Gastrocnemius medialis (tissue), 4 donors: ENCODE data around the gene LTBP1. TPM values are rescaled to one million over a fixed set of nuclear protein-coding genes. Genes with fewer than 3 reads are reported as not detected.

Source experiments
- ATAC-seq, 2 donors: fragments of 150-250 bp; one replicate each; pipeline ENCODE4 v1.9.1; 2016
- DNase-seq, 2 donors: peaks; one replicate each; pipeline ENCODE4 v3.0.0-alpha.2; 2019
- H3K27ac ChIP-seq, 4 donors: fragments of 200-600 bp; sonication (generic); 1 replicate in 1 of 4; 2 replicates in 3 of 4; pipeline ENCODE4 v1.5.1; 2016 to 2018; ENCODE audit warnings: mild to moderate bottlenecking in 2 of 4, moderate library complexity in 1 of 4
- H3K27me3 ChIP-seq, 3 donors: fragments of 200-600 bp; sonication (generic) in 2 of 3; 1 replicate in 1 of 3; 2 replicates in 2 of 3; pipeline versions ENCODE4 v1.5.1 to v1.6.0; 2016 to 2019; ENCODE audit warnings: mild to moderate bottlenecking in 1 of 3, moderate library complexity in 1 of 3
- H3K36me3 ChIP-seq, 2 donors: fragments of 200-600 bp; sonication (generic) in 1 of 2; one replicate each; pipeline ENCODE4 v1.5.1; 2017 to 2018
- H3K4me1 ChIP-seq, 2 donors: fragments of 200-600 bp; sonication (generic) in 1 of 2; one replicate each; pipeline ENCODE4 v1.5.1; 2016 to 2017; ENCODE audit warnings: mild to moderate bottlenecking in 2 of 2
- H3K4me3 ChIP-seq, 4 donors: fragments of 200-600 bp; sonication (generic) in 3 of 4; 1 replicate in 1 of 4; 2 replicates in 3 of 4; pipeline ENCODE4 v1.5.1; 2016 to 2019; ENCODE audit warnings: mild to moderate bottlenecking in 2 of 4
- H3K9me3 ChIP-seq, 3 donors: fragments of 200-600 bp; sonication (generic) in 2 of 3; 1 replicate in 1 of 3; 2 replicates in 2 of 3; pipeline ENCODE4 v1.5.1; 2016 to 2019
- POLR2A ChIP-seq, 2 donors: fragments of 450-650 bp; IDR thresholded peaks; one replicate each; pipeline ENCODE4 v1.6.1; 2017; ENCODE audit warnings: antibody characterized with exemption in 2 of 2, mild to moderate bottlenecking in 2 of 2, moderate library complexity in 2 of 2
- in situ Hi-C, 4 donors: fragments of 200-750 bp; cut with MboI; loops; one replicate each; pipeline versions ENCODE4 v1.15.0 to v1.8.0; 2017; ENCODE audit warnings: low sequenced_read_pairs in 4 of 4
- intact Hi-C: fragments of 100-400 bp; cut with DNase I; formaldehyde crosslinking; loops from one replicate; pipeline ENCODE4 v1.15.1; 2023; ENCODE audit warnings: low total_unique reads
- total RNA-seq, 4 donors: library from RNA; depleted of rRNA; stranded (reverse); fragments of >200 nt; gene quantifications; one replicate each; pipeline versions ENCODE4 v1.1.0 to v1.2.3, GENCODE V29; 2016
- TF ChIP-seq, protein P1 (sequence below), 5 experiments: fragments of 450-650 bp in 3 of 5; fragments of 200-600 bp in 2 of 5; sonication (generic) in 2 of 5; IDR thresholded peaks in 4 of 5; conservative IDR thresholded peaks in 1 of 5; 1 replicate in 4 of 5; 2 replicates in 1 of 5; pipeline ENCODE4 v1.5.1; 2016 to 2019; ENCODE audit warnings: antibody characterized with exemption in 5 of 5, mild to moderate bottlenecking in 3 of 5, moderate library complexity in 3 of 5

LTBP1 gene
- total RNA-seq, 4 donors from 2014 or later = 8.0 to 42.8 (median 18.4) TPM

- intact Hi-C loops = no loop called here
- no peaks in the 10 kb centered on the region for H3K9me3 ChIP-seq
- H3K4me1 ChIP-seq = no peaks in the 10 kb centered on the region
- TF ChIP-seq, protein P1, sequence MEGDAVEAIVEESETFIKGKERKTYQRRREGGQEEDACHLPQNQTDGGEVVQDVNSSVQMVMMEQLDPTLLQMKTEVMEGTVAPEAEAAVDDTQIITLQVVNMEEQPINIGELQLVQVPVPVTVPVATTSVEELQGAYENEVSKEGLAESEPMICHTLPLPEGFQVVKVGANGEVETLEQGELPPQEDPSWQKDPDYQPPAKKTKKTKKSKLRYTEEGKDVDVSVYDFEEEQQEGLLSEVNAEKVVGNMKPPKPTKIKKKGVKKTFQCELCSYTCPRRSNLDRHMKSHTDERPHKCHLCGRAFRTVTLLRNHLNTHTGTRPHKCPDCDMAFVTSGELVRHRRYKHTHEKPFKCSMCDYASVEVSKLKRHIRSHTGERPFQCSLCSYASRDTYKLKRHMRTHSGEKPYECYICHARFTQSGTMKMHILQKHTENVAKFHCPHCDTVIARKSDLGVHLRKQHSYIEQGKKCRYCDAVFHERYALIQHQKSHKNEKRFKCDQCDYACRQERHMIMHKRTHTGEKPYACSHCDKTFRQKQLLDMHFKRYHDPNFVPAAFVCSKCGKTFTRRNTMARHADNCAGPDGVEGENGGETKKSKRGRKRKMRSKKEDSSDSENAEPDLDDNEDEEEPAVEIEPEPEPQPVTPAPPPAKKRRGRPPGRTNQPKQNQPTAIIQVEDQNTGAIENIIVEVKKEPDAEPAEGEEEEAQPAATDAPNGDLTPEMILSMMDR (IDR thresholded peaks at IDR 0.05 in 4 of 5, conservative IDR thresholded peaks at IDR 0.05 in 1 of 5) = no peak
- no peak for TF ChIP-seq POLR2A (IDR thresholded peaks at IDR 0.05)
- ATAC-seq = no peak
- no peak for DNase-seq
- H3K27me3 ChIP-seq = no peaks in the 10 kb centered on the region
- no peaks in the 10 kb centered on the region for H3K36me3 ChIP-seq
- H3K4me3 ChIP-seq = no peak overlapping the region
- in situ Hi-C loops = no loop called here
- H3K27ac ChIP-seq = no peak overlapping the region
Observed at GRCh38 chr2:33335516-33335915, 388.8 kb downstream of the LTBP1 start.

DNA sequence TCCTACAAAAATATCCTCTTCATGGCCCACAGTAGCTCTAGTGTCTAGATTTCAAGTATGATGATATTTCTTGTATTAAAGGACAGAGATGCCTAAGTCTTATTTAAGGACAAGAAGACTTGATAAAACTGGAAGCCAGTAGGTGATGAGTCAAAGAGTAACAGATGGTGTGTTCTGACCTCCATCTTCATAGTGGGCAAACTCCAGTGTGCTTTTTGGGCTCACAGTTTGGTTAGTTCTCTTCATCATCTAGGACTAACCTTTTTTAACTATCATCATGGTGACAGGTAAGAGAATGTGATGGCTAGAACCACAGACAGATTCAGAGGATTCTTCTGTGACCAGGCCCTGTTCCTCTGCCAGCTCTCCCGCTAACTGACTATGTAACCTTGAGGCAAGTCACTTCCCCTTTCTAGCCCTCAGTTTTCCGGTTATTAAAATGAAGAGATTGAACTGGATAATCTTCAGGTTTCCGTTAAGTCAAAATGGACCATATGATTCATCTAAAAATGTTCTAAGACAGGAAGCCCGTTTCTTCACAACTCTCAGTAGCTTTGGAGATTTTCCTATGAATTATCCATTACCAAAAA, 389.4 kb downstream of the LTBP1 start:
- no peaks in the 10 kb centered on the region for H3K4me1 ChIP-seq
- no peaks in the 10 kb centered on the region for H3K27me3 ChIP-seq
- intact Hi-C loops (no loop called here), in situ Hi-C loops (no loop called here)
- no peak overlapping the region for H3K27ac ChIP-seq
- no peak for DNase-seq
- no peak overlapping the region for H3K4me3 ChIP-seq
- H3K9me3 ChIP-seq = no peaks in the 10 kb centered on the region
- H3K36me3 ChIP-seq = no peaks in the 10 kb centered on the region
- no peak for ATAC-seq
- TF ChIP-seq, protein P1 (IDR thresholded peaks at IDR 0.05 in 4 of 5, conservative IDR thresholded peaks at IDR 0.05 in 1 of 5) = no peak
- no peak for TF ChIP-seq POLR2A (IDR thresholded peaks at IDR 0.05)

GRCh38 chr2:33337385-33337960, 390.7 kb downstream of the LTBP1 start:
- DNase-seq (no peak), ATAC-seq (no peak)
- H3K4me3 ChIP-seq = no peak overlapping the region
- H3K36me3 ChIP-seq = no peaks in the 10 kb centered on the region
- H3K27me3 ChIP-seq = no peaks in the 10 kb centered on the region
- H3K9me3 ChIP-seq = no peaks in the 10 kb centered on the region
- intact Hi-C loops (no loop called here), in situ Hi-C loops (no loop called here)
- H3K4me1 ChIP-seq = no peaks in the 10 kb centered on the region
- TF ChIP-seq, protein P1 (IDR thresholded peaks at IDR 0.05 in 4 of 5, conservative IDR thresholded peaks at IDR 0.05 in 1 of 5) = no peak
- no peak for TF ChIP-seq POLR2A (IDR thresholded peaks at IDR 0.05)
- no peak overlapping the region for H3K27ac ChIP-seq

GRCh38 chr2:33337981-33338380, 391.2 kb downstream of the LTBP1 start:
- H3K9me3 ChIP-seq = no peaks in the 10 kb centered on the region
- ATAC-seq = no peak
- no peaks in the 10 kb centered on the region for H3K36me3 ChIP-seq
- in situ Hi-C loops (no loop called here), intact Hi-C loops (no loop called here)
- H3K27me3 ChIP-seq = no peaks in the 10 kb centered on the region
- TF ChIP-seq POLR2A (IDR thresholded peaks at IDR 0.05) = no peak
- TF ChIP-seq, protein P1 (IDR thresholded peaks at IDR 0.05 in 4 of 5, conservative IDR thresholded peaks at IDR 0.05 in 1 of 5) = no peak
- H3K4me1 ChIP-seq = no peaks in the 10 kb centered on the region
- DNase-seq = no peak
- H3K27ac ChIP-seq = no peak overlapping the region
- no peak overlapping the region for H3K4me3 ChIP-seq

DNA sequence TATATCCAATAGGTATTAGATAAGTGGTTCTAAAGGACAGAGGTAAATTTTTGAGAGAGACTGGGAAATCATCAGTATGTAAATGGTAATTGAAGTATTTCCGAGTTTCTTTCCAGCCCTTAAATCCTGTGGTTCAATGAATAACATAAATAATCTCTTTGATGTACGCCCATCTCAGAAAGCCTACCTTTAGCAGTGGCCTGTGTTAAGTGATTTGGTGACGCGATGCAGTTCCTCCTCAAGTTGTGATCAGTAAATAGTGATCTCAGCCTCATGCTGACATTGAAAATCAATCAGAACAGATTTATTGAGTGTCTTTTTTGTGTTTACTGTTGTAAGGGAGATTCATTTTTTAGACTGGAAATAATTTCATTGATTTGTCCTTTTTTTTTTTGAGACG, 392.5 kb downstream of the LTBP1 start:
- DNase-seq (no peak), ATAC-seq (no peak)
- TF ChIP-seq, protein P1 (IDR thresholded peaks at IDR 0.05 in 4 of 5, conservative IDR thresholded peaks at IDR 0.05 in 1 of 5) = no peak
- no peak for TF ChIP-seq POLR2A (IDR thresholded peaks at IDR 0.05)
- no peak overlapping the region for H3K27ac ChIP-seq
- no peaks in the 10 kb centered on the region for H3K4me1 ChIP-seq
- no peaks in the 10 kb centered on the region for H3K27me3 ChIP-seq
- in situ Hi-C loops = no loop called here
- intact Hi-C loops = no loop called here
- H3K4me3 ChIP-seq = no peak overlapping the region
- no peaks in the 10 kb centered on the region for H3K36me3 ChIP-seq
- no peaks in the 10 kb centered on the region for H3K9me3 ChIP-seq
